Osteoblast (primary cell): ENCODE measurements around the gene PRR19. TPM values are rescaled to one million over a fixed set of nuclear protein-coding genes. Genes with fewer than 3 reads are reported as not detected.

Source experiments
- DNase-seq: peaks from one replicate; pipeline ENCODE4 v3.0.0; 2011; ENCODE audit warnings: low spot score, mixed read lengths; ENCODE audit not compliant: insufficient read length; ENCODE audit errors: missing footprints
- H2AFZ ChIP-seq: 2 replicates; pipeline ENCODE4 v1.6.0; 2011; ENCODE audit warnings: mild to moderate bottlenecking, low read length
- H3K27ac ChIP-seq: 2 replicates; pipeline ENCODE4 v1.5.1; 2011; ENCODE audit warnings: mild to moderate bottlenecking, low read depth, low read length, moderate library complexity
- H3K27me3 ChIP-seq: 2 replicates; pipeline ENCODE4 v1.6.0; 2012; ENCODE audit warnings: mild to moderate bottlenecking, control low read depth, inconsistent platforms, low read length, moderate library complexity; ENCODE audit not compliant: insufficient read depth
- H3K36me3 ChIP-seq: 2 replicates; pipeline ENCODE4 v1.5.1; 2011; ENCODE audit warnings: mild to moderate bottlenecking, low read length, control low read depth, moderate library complexity; ENCODE audit not compliant: insufficient read depth
- H3K4me1 ChIP-seq: 2 replicates; pipeline ENCODE4 v1.5.1; 2011; ENCODE audit warnings: mild to moderate bottlenecking, low read length, control low read depth, moderate library complexity; ENCODE audit not compliant: insufficient read depth
- H3K4me2 ChIP-seq: 2 replicates; pipeline ENCODE4 v1.6.0; 2011; ENCODE audit warnings: mild to moderate bottlenecking, low read length; ENCODE audit not compliant: insufficient read depth
- H3K4me3 ChIP-seq: fragments of 200-600 bp; sonication (generic); 3 replicates; pipeline ENCODE4 v1.5.1; 2012; ENCODE audit warnings: mild to moderate bottlenecking, low read length, inconsistent platforms; ENCODE audit not compliant: insufficient read depth
- H3K79me2 ChIP-seq: 2 replicates; pipeline ENCODE4 v1.6.0; 2012; ENCODE audit warnings: mild to moderate bottlenecking, low read length, control low read depth, inconsistent platforms; ENCODE audit not compliant: insufficient read depth
- H3K9me3 ChIP-seq: 2 replicates; pipeline ENCODE4 v1.5.1; 2011; ENCODE audit warnings: low read depth, low read length, control low read depth
- H4K20me1 ChIP-seq: 2 replicates; pipeline ENCODE4 v1.6.0; 2012; ENCODE audit warnings: mild to moderate bottlenecking, low read length, control low read depth; ENCODE audit not compliant: insufficient read depth
- total RNA-seq: library from RNA; depleted of rRNA; stranded (reverse); fragments of >200 nt; gene quantifications from 2 replicates; pipeline ENCODE4 v1.2.3, GENCODE V29; 2012
- TF ChIP-seq, protein P1 (sequence below): IDR thresholded peaks from 2 replicates; pipeline ENCODE4 v1.5.1; 2011; ENCODE audit warnings: mild to moderate bottlenecking, low read depth, low read length, moderate library complexity; ENCODE audit errors: extremely low read depth

The PRR19 gene
- total RNA-seq, 1 donor, result 0.36 TPM

GRCh38 chr19:42268704-42269477, 33.0 kb upstream of the PRR19 start, which contains the start of gene CIC:
CIC (plus strand) TSS chr19:42269252; CDS start chr19:42271784, 2,532 bp downstream.
- Histone ChIP-seq H3K9me3 (no peaks in the 10 kb centered on the region), H4K20me1 (peaks cover 7% of the 10 kb centered on the region), H3K27me3 (no peaks in the 10 kb centered on the region), H3K4me2 (peak within 1 kb of the TSS; percentile 100), H3K79me2 (peaks cover 44% of the 10 kb centered on the region), H3K27ac (peak within 1 kb of the TSS; percentile 100), H3K36me3 (peaks cover 14% of the 10 kb centered on the region), H3K4me1 (peaks cover 28% of the 10 kb centered on the region), H3K4me3 (peak within 1 kb of the TSS; percentile 92), H2AFZ (peak within 1 kb of the TSS; percentile 99)
- TF ChIP-seq, protein P1, sequence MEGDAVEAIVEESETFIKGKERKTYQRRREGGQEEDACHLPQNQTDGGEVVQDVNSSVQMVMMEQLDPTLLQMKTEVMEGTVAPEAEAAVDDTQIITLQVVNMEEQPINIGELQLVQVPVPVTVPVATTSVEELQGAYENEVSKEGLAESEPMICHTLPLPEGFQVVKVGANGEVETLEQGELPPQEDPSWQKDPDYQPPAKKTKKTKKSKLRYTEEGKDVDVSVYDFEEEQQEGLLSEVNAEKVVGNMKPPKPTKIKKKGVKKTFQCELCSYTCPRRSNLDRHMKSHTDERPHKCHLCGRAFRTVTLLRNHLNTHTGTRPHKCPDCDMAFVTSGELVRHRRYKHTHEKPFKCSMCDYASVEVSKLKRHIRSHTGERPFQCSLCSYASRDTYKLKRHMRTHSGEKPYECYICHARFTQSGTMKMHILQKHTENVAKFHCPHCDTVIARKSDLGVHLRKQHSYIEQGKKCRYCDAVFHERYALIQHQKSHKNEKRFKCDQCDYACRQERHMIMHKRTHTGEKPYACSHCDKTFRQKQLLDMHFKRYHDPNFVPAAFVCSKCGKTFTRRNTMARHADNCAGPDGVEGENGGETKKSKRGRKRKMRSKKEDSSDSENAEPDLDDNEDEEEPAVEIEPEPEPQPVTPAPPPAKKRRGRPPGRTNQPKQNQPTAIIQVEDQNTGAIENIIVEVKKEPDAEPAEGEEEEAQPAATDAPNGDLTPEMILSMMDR, result no peak
- DNase-seq, result peak; percentile 99

DNA sequence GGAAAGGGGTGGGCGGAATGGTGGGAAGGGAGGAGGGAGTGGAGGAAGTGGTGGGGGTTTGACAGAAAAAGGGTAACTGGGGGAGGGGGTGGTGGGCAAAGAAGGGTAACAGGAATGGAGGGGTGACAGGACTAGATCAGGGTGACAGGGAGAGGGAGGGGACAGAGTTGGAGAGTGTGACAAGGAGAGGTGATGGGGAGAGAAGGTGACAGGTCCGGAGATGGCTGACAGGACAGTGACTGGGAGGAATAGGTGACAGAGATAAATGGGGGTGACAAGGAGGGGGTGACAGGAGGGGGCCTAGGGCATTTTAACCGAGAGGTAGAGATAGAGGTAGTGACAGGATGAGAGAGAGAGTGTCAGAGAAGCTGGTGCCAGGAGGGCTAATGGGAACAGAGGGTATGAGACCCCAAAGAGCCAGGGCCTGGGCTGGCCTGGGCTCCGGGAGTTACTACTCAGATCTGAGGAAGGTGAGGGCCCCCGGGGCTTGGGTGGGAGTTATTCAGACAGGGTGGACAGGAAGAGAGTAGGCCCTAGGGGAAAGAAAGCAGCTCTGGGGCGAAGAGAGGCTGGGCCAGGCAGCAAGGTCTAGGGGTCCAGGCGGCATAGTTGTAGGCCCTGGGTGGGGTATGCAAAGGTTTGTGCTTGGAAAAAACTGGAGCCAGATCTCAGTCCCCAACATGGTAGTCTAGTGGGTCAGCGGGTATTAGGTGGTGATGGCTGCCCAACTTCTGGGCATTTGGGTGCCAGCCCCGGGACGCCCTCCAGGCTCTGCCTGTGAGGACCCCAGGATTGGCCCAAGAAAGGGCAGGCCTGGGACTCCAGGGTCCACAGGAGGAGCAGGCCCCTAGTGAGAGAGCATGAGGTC, 32.2 kb upstream of the PRR19 start:
- TF ChIP-seq, protein P1, result no peak
- H3K79me2 ChIP-seq, result peaks cover 52% of the 10 kb centered on the region
- peaks cover 30% of the 10 kb centered on the region for H3K4me1 ChIP-seq
- H3K27me3 ChIP-seq, result no peaks in the 10 kb centered on the region
- H3K4me3 ChIP-seq, result peak overlapping the region; percentile 89
- H3K27ac ChIP-seq, result peak overlapping the region; percentile 94
- H3K36me3 ChIP-seq, result peaks cover 22% of the 10 kb centered on the region
- H3K4me2 ChIP-seq, result peak overlapping the region; percentile 100
- H4K20me1 ChIP-seq, result peaks cover 15% of the 10 kb centered on the region
- no peak overlapping the region for H2AFZ ChIP-seq
- no peak for DNase-seq
- no peaks in the 10 kb centered on the region for H3K9me3 ChIP-seq

GRCh38 chr19:42270346-42271044, 31.4 kb upstream of the PRR19 start:
- Histone ChIP-seq H3K9me3 (no peaks in the 10 kb centered on the region), H3K4me3 (peak overlapping the region; percentile 89), H3K4me2 (peak overlapping the region; percentile 100), H3K27ac (peak overlapping the region; percentile 94), H3K79me2 (peaks cover 60% of the 10 kb centered on the region), H2AFZ (no peak overlapping the region), H3K36me3 (peaks cover 26% of the 10 kb centered on the region), H4K20me1 (peaks cover 22% of the 10 kb centered on the region), H3K27me3 (no peaks in the 10 kb centered on the region), H3K4me1 (peaks cover 34% of the 10 kb centered on the region)
- TF ChIP-seq, protein P1, result no peak
- peak; percentile 98 for DNase-seq
